H9 (cell line): ENCODE data around the gene CDC14A. TPM values are rescaled to one million over a fixed set of nuclear protein-coding genes. Genes with fewer than 3 reads are reported as not detected.

Experiments
- DNase-seq: peaks from one replicate; pipeline ENCODE4 v3.0.0-alpha.2; 2017
- H2AFZ ChIP-seq: one replicate; pipeline ENCODE4 v1.6.1; 2013; ENCODE audit warnings: mild to moderate bottlenecking, low read length, control low read depth, moderate library complexity
- H2AK5ac ChIP-seq: 2 replicates; pipeline ENCODE4 v1.6.1; 2013; ENCODE audit warnings: low read length, control low read depth, mixed read lengths; ENCODE audit not compliant: insufficient read length
- H2BK120ac ChIP-seq: one replicate; pipeline ENCODE4 v1.6.1; 2013; ENCODE audit warnings: low read depth, mild to moderate bottlenecking, low read length, control low read depth, inconsistent platforms; ENCODE audit not compliant: poor library complexity, severe bottlenecking
- H2BK12ac ChIP-seq: 2 replicates; pipeline ENCODE4 v1.6.1; 2013; ENCODE audit warnings: low read length, control low read depth, mixed read lengths, low read depth; ENCODE audit not compliant: insufficient read length
- H2BK15ac ChIP-seq: 2 replicates; pipeline ENCODE4 v1.6.1; 2013; ENCODE audit warnings: low read depth, low read length, control low read depth
- H2BK20ac ChIP-seq: one replicate; pipeline ENCODE4 v1.6.1; 2013; ENCODE audit warnings: low read depth, mild to moderate bottlenecking, low read length, control low read depth, inconsistent platforms; ENCODE audit not compliant: poor library complexity, severe bottlenecking
- H2BK5ac ChIP-seq: 2 replicates; pipeline ENCODE4 v1.6.1; 2013; ENCODE audit warnings: low read length, control low read depth, mixed read lengths; ENCODE audit not compliant: insufficient read length
- H3K14ac ChIP-seq: 2 replicates; pipeline ENCODE4 v1.6.1; 2013; ENCODE audit warnings: low read length, control low read depth; ENCODE audit not compliant: insufficient read depth
- H3K18ac ChIP-seq: 2 replicates; pipeline ENCODE4 v1.6.1; 2013; ENCODE audit warnings: low read depth, mild to moderate bottlenecking, mixed read lengths, low read length, control low read depth; ENCODE audit not compliant: insufficient read length
- H3K23ac ChIP-seq: 2 replicates; pipeline ENCODE4 v1.6.1; 2013; ENCODE audit warnings: low read length, control low read depth, mixed read lengths, low read depth; ENCODE audit not compliant: insufficient read length
- H3K23me2 ChIP-seq: 2 replicates; pipeline ENCODE4 v1.6.1; 2013; ENCODE audit warnings: low read depth, mild to moderate bottlenecking, mixed read lengths, low read length, control low read depth; ENCODE audit not compliant: insufficient read length, poor library complexity, severe bottlenecking
- H3K27ac ChIP-seq: 2 replicates; pipeline ENCODE4 v1.5.1; 2013; ENCODE audit warnings: low read length, control low read depth, mixed read lengths, low read depth; ENCODE audit not compliant: insufficient read length
- H3K27me3 ChIP-seq: 2 replicates; pipeline ENCODE4 v1.6.1; 2013; ENCODE audit warnings: low read length, control low read depth, inconsistent platforms; ENCODE audit not compliant: insufficient read depth
- H3K4ac ChIP-seq: 2 replicates; pipeline ENCODE4 v1.6.1; 2013; ENCODE audit warnings: low read depth, mild to moderate bottlenecking, control low read depth, inconsistent platforms, low read length, moderate library complexity
- H3K4me1 ChIP-seq: 2 replicates; pipeline ENCODE4 v1.6.1; 2013; ENCODE audit warnings: low read length, control low read depth, inconsistent platforms; ENCODE audit not compliant: insufficient read depth
- H3K4me2 ChIP-seq: 2 replicates; pipeline ENCODE4 v1.6.1; 2013; ENCODE audit warnings: low read length, control low read depth, mixed read lengths; ENCODE audit not compliant: insufficient read length, insufficient read depth
- H3K56ac ChIP-seq: 2 replicates; pipeline ENCODE4 v1.6.1; 2013; ENCODE audit warnings: low read depth, mild to moderate bottlenecking, mixed read lengths, low read length, control low read depth; ENCODE audit not compliant: insufficient read length
- H3K79me1 ChIP-seq: 2 replicates; pipeline ENCODE4 v1.6.1; 2013; ENCODE audit warnings: low read depth, mild to moderate bottlenecking, moderate library complexity, low read length, control low read depth, inconsistent platforms; ENCODE audit not compliant: insufficient read depth, poor library complexity, severe bottlenecking
- H3K79me2 ChIP-seq: 2 replicates; pipeline ENCODE4 v1.6.1; 2013; ENCODE audit warnings: low read length, control low read depth, inconsistent platforms; ENCODE audit not compliant: insufficient read depth
- H3K9ac ChIP-seq: 2 replicates; pipeline ENCODE4 v1.6.1; 2013; ENCODE audit warnings: low read length, control low read depth, mixed read lengths; ENCODE audit not compliant: insufficient read length; ENCODE audit errors: extremely low read depth
- H3K9me3 ChIP-seq: one replicate; pipeline ENCODE4 v1.6.1; 2013; ENCODE audit warnings: low read depth, low read length, inconsistent platforms; ENCODE audit not compliant: control insufficient read depth
- H3T11ph ChIP-seq: one replicate; pipeline ENCODE4 v1.6.1; 2013; ENCODE audit warnings: mild to moderate bottlenecking, low read length, control low read depth, inconsistent platforms
- H4K20me1 ChIP-seq: one replicate; pipeline ENCODE4 v1.6.1; 2013; ENCODE audit not compliant: control insufficient read depth, insufficient read length, insufficient read depth
- H4K5ac ChIP-seq: 2 replicates; pipeline ENCODE4 v1.6.1; 2013; ENCODE audit warnings: low read depth, mild to moderate bottlenecking, mixed read lengths, low read length, control low read depth; ENCODE audit not compliant: insufficient read length
- H4K8ac ChIP-seq: replicated peaks from 2 replicates; pipeline ENCODE4 v1.6.1; 2013; ENCODE audit warnings: low read length, control low read depth, mixed read lengths, low read depth; ENCODE audit not compliant: insufficient read length
- H4K91ac ChIP-seq: 2 replicates; pipeline ENCODE4 v1.6.1; 2013; ENCODE audit warnings: low read depth, mild to moderate bottlenecking, moderate library complexity, mixed read lengths, low read length, control low read depth; ENCODE audit not compliant: insufficient read length
- H3K27ac Mint-ChIP-seq, 3 experiments: 2 replicates in 2 of 3; 3 replicates in 1 of 3; pipeline ENCODE4 v1.8.0; 2020 to 2021; ENCODE audit warnings: mixed read lengths in 3 of 3, mild to moderate bottlenecking in 1 of 3, moderate library complexity in 1 of 3
- H3K27me3 Mint-ChIP-seq: 2 replicates; pipeline ENCODE4 v1.8.0; 2021; ENCODE audit warnings: low read depth, mild to moderate bottlenecking, moderate library complexity, mixed read lengths
- H3K36me3 Mint-ChIP-seq, 3 experiments: 2 replicates in 2 of 3; 3 replicates in 1 of 3; pipeline ENCODE4 v1.8.0; 2020 to 2021; ENCODE audit warnings: low read depth in 3 of 3, mixed read lengths in 3 of 3; ENCODE audit not compliant: insufficient read depth in 1 of 3
- H3K4me1 Mint-ChIP-seq, 2 experiments: 2 replicates each; pipeline ENCODE4 v1.8.0; 2020; ENCODE audit warnings: mixed read lengths in 2 of 2
- H3K4me3 Mint-ChIP-seq, 2 experiments: 2 replicates in 1 of 2; 3 replicates in 1 of 2; pipeline ENCODE4 v1.8.0; 2020 to 2021; ENCODE audit warnings: mild to moderate bottlenecking in 2 of 2, mixed read lengths in 2 of 2, moderate library complexity in 1 of 2
- H3K9me3 Mint-ChIP-seq, 2 experiments: 2 replicates in 1 of 2; 3 replicates in 1 of 2; pipeline ENCODE4 v1.8.0; 2020; ENCODE audit warnings: mild to moderate bottlenecking in 2 of 2, mixed read lengths in 2 of 2, moderate library complexity in 1 of 2
- WGBS: extraction: QIAGEN DNeasy Blood & Tissue Kit; methylation state at CpG from one replicate; pipeline ENCODE4 v1.1.7; 2013; ENCODE audit warnings: missing lambda C conversion rate, low lambda C conversion rate, mixed read lengths; ENCODE audit not compliant: insufficient read length; ENCODE audit errors: extremely low coverage; 5-methylcytosine and 5-hydroxymethylcytosine counted together
- total RNA-seq: library from RNA; stranded (reverse); gene quantifications from 2 replicates; pipeline ENCODE4 v1.2.1, GENCODE V29; 2021
- TF ChIP-seq, protein P1 (sequence below): fragments of 200-600 bp; sonication (generic); conservative IDR thresholded peaks from 3 replicates; pipeline ENCODE4 v1.8.0; 2021; ENCODE audit warnings: antibody characterized with exemption, mild to moderate bottlenecking

CDC14A gene
- total RNA-seq, 1 experiment from 2014 or later = 8.9 TPM

DNA sequence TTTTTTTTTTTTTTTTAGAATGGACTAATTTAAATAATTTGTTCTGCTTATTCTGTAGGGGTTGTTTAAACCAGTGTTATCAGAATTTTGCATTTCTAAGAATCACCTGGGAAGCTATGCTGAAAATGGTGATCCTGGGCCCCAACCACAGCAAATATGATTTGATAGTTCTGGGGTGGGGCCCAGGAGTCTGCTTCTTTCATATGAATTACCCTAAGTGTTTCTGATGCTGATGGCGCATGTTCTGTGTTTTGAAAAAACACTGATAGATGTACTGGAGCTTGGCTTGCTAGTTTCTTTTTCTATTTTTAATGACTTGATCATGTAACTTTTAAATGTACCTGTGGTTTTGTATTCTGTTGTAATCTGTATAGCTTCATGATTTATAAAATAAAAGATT lies 89.3 kb downstream of the CDC14A start:
- Histone ChIP-seq H2BK5ac (no peak overlapping the region), H3K27ac (no peak overlapping the region), H3K4me2 (no peak overlapping the region), H3K79me2 (no peaks in the 10 kb centered on the region), H2BK15ac (no peak overlapping the region), H3K23me2 (no peaks in the 10 kb centered on the region), H3K79me1 (no peaks in the 10 kb centered on the region), H2BK120ac (no peak overlapping the region), H3K4me1 (peaks cover 7% of the 10 kb centered on the region), H3K23ac (no peak overlapping the region), H4K8ac (no peak overlapping the region), H3K18ac (no peak overlapping the region), H3T11ph (no peak overlapping the region), H2AFZ (no peak overlapping the region), H2BK12ac (no peak overlapping the region), H3K27me3 (no peaks in the 10 kb centered on the region), H4K20me1 (no peaks in the 10 kb centered on the region), H2BK20ac (no peak overlapping the region), H4K91ac (no peak overlapping the region), H3K9ac (no peak overlapping the region), H3K56ac (no peak overlapping the region), H3K4ac (no peak overlapping the region), H4K5ac (no peak overlapping the region), H3K9me3 (no peaks in the 10 kb centered on the region), H2AK5ac (no peak overlapping the region), H3K14ac (no peak overlapping the region)
- no peaks in the 10 kb centered on the region for H3K27me3 Mint-ChIP-seq
- peaks cover 19 to 23% of the 10 kb centered on the region in 2 experiments for H3K4me1 Mint-ChIP-seq
- H3K9me3 Mint-ChIP-seq = no peaks in the 10 kb centered on the region
- no peak overlapping the region for H3K4me3 Mint-ChIP-seq
- DNase-seq = no peak
- H3K27ac Mint-ChIP-seq = peak overlapping the region in 1 of 3 experiments; percentile 23; a peak in 1 of 7 replicates
- peaks cover 0 to 4% (median 2%) of the 10 kb centered on the region in 3 experiments; a peak in 2 of 7 replicates for H3K36me3 Mint-ChIP-seq
- WGBS = no CpG with 5 or more reads among the region's 1 CpG
- TF ChIP-seq, protein P1, sequence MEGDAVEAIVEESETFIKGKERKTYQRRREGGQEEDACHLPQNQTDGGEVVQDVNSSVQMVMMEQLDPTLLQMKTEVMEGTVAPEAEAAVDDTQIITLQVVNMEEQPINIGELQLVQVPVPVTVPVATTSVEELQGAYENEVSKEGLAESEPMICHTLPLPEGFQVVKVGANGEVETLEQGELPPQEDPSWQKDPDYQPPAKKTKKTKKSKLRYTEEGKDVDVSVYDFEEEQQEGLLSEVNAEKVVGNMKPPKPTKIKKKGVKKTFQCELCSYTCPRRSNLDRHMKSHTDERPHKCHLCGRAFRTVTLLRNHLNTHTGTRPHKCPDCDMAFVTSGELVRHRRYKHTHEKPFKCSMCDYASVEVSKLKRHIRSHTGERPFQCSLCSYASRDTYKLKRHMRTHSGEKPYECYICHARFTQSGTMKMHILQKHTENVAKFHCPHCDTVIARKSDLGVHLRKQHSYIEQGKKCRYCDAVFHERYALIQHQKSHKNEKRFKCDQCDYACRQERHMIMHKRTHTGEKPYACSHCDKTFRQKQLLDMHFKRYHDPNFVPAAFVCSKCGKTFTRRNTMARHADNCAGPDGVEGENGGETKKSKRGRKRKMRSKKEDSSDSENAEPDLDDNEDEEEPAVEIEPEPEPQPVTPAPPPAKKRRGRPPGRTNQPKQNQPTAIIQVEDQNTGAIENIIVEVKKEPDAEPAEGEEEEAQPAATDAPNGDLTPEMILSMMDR = no peak
